ENCODE measurements around the gene MSTN.
"Not testable (repeated sequence)": the region's sequence is repeated elsewhere in the genome, so short reads cannot be mapped to it uniquely, and the experiment has no call there.

MSTN gene

GRCh38 chr2:190063624-190064023 lies 1.1 kb upstream of the MSTN start:
- DNase-seq (ENCODE audit: low read depth in 2 of 2) = no peak

- DNase-seq (ENCODE audit: low read depth in 2 of 2) = no peak
Observed at GRCh38 chr2:190062053-190062452, 476 bp downstream of the MSTN start.

- no peak for DNase-seq (ENCODE audit: low read depth in 2 of 2)
Observed at GRCh38 chr2:190060626-190061025, 1.9 kb downstream of the MSTN start.

GRCh38 chr2:190060019-190060418 lies 2.5 kb downstream of the MSTN start:
- DNase-seq (ENCODE audit: low read depth in 2 of 2) = no peak

- no peak for DNase-seq (ENCODE audit: low read depth in 2 of 2)
Observed at GRCh38 chr2:190053426-190053825, 9.1 kb downstream of the MSTN start.

- no peak for DNase-seq (ENCODE audit: low read depth in 2 of 2)
Observed at GRCh38 chr2:190052307-190052706, 10.2 kb downstream of the MSTN start.

- DNase-seq (ENCODE audit: low read depth in 2 of 2) = no peak
Observed at GRCh38 chr2:190051223-190051622, 11.3 kb downstream of the MSTN start.

GRCh38 chr2:190050001-190050400 lies 12.5 kb downstream of the MSTN start:
- no peak for DNase-seq (ENCODE audit: low read depth in 2 of 2)

GRCh38 chr2:190044866-190045265 lies 17.7 kb downstream of the MSTN start:
- DNase-seq (ENCODE audit: low read depth in 2 of 2) = no peak

GRCh38 chr2:190043441-190043840 lies 19.1 kb downstream of the MSTN start:
- no peak for DNase-seq (ENCODE audit: low read depth in 2 of 2)

GRCh38 chr2:190036071-190036470 lies 26.5 kb downstream of the MSTN start:
- DNase-seq (ENCODE audit: low read depth in 2 of 2) = no peak

GRCh38 chr2:190034417-190034816 lies 28.1 kb downstream of the MSTN start:
- DNase-seq (ENCODE audit: low read depth in 2 of 2) = not testable (repeated sequence)

GRCh38 chr2:190031969-190032618 lies 30.4 kb downstream of the MSTN start:
- DNase-seq (ENCODE audit: low read depth in 2 of 2) = no peak

GRCh38 chr2:190023860-190024259 lies 38.7 kb downstream of the MSTN start:
- DNase-seq (ENCODE audit: low read depth in 2 of 2) = no peak

GRCh38 chr2:190020720-190021119 lies 41.8 kb downstream of the MSTN start:
- DNase-seq (ENCODE audit: low read depth in 2 of 2) = no peak

- DNase-seq (ENCODE audit: low read depth in 2 of 2) = no peak
Observed at GRCh38 chr2:190017837-190018236, 44.7 kb downstream of the MSTN start.

- not testable (repeated sequence) for DNase-seq (ENCODE audit: low read depth in 2 of 2)
Observed at GRCh38 chr2:190015969-190016368, 46.6 kb downstream of the MSTN start.
